GM21723 (cell line): ENCODE results near the gene ERMARD.

ENCODE experiments used
- ATAC-seq: cut with Tn5 transposase; IDR thresholded peaks from one replicate; pipeline ENCODE4 v1.9.1; 2021; ENCODE audit warnings: mild to moderate bottlenecking, moderate library complexity; ENCODE audit not compliant: unreplicated experiment

ERMARD gene

GRCh38 chr6:169824848-169825557, 73.6 kb downstream of the ERMARD start:
- no peak for ATAC-seq

- no peak for ATAC-seq
These were observed 74.3 kb downstream of the ERMARD start for GRCh38 chr6:169825558-169826225.

DNA sequence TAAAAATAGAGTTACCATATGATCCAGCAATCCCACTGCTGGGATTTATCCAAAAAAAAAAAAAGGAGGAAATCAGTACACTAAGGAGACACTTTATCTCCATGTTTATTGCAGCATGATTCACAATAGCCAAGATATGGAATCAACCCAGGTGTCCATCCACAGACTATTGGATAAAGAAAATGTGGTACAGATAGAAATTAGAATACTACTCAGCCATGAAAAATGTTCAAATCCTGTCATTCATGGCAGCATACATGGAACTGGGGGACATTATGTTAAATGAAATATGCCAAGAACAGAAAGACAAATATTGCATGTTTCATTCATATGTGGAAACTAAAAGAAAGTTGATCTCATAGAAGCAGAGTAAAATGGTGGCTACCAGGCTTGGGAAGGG, 75.3 kb downstream of the ERMARD start:
- no peak for ATAC-seq

- ATAC-seq, result no peak
These were observed 75.9 kb downstream of the ERMARD start for GRCh38 chr6:169827290-169827717.

GRCh38 chr6:169828176-169828575, 76.8 kb downstream of the ERMARD start:
- no peak for ATAC-seq

DNA sequence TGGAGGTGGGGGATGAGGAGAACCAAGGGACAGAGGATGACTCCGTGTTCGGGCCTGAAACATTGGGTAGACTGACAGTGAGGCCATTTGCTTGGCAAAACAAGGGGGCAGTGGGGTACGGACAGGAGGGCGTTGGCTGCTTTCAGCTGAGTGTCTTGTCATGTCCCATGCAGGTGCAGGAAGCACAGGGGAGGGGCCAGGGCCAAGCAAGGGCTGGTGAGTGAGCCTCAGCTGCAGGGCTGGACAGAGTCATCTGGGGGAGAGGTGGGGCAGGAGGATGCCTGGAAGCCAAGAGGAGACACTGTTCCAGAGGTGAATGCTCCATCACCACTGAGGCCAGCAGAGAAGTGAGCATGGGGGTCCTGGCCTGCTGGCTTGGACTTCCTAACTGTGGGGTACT, 78.4 kb downstream of the ERMARD start:
- no peak for ATAC-seq

- ATAC-seq, result no peak
These were observed 79.5 kb downstream of the ERMARD start for GRCh38 chr6:169830876-169831275.
